Endothelial cell of umbilical vein (primary cell): ENCODE measurements around the gene DGCR2. TPM values are rescaled to one million over a fixed set of nuclear protein-coding genes. Genes with fewer than 3 reads are reported as not detected.

Experiments used
- BruUV-seq: library from RNA; stranded (reverse); fragments of 400-500 nt; replicated peaks from 2 replicates; lab custom pipeline; 2021; lab: Mats Ljungman, UMichigan
- CTCF ChIA-PET: fragments of 300-600, 350-600 bp; sonication (Branson Sonifier 250); formaldehyde crosslinking; loops from one replicate; lab custom pipeline; 2021; ENCODE audit warnings: antibody characterized with exemption, inconsistent platforms; lab: Charles Lee
- POLR2A ChIA-PET: fragments of 300-600, 350-600 bp; sonication (Branson Sonifier 250); formaldehyde crosslinking; loops from one replicate; lab custom pipeline; 2021; ENCODE audit warnings: antibody characterized with exemption, inconsistent platforms; lab: Charles Lee
- DNase-seq: peaks from one replicate; pipeline ENCODE4 v3.0.0-alpha.2; 2011; ENCODE audit warnings: low read depth, low spot score
- FAIRE-seq: peaks from 2 replicates; lab custom pipeline; 2011; peaks lifted over from hg19 to GRCh38; lab: Jason Lieb, UNC
- H2AFZ ChIP-seq: 2 replicates; pipeline ENCODE4 v1.6.0; 2012; ENCODE audit warnings: low read depth, low read length, control low read depth, inconsistent platforms
- H3K27ac ChIP-seq: 2 replicates; pipeline ENCODE4 v1.5.1; 2011; ENCODE audit warnings: low read depth, mild to moderate bottlenecking, control low read depth, low read length, moderate library complexity; ENCODE audit not compliant: insufficient read depth
- H3K27me3 ChIP-seq, 2 experiments: 2 replicates each; pipeline versions ENCODE4 v1.6.0 to v1.6.1; 2011; ENCODE audit warnings: low read length in 2 of 2, mixed read lengths in 1 of 2; ENCODE audit not compliant: control insufficient read depth in 2 of 2, insufficient read depth in 2 of 2
- H3K36me3 ChIP-seq, 2 experiments: 2 replicates in 1 of 2; 3 replicates in 1 of 2; pipeline ENCODE4 v1.5.1; 2011; ENCODE audit warnings: low read length in 2 of 2, mild to moderate bottlenecking in 1 of 2, moderate library complexity in 1 of 2; ENCODE audit not compliant: control insufficient read depth in 2 of 2, insufficient read depth in 2 of 2; ENCODE audit errors: extremely low read depth in 1 of 2
- H3K4me1 ChIP-seq: 3 replicates; pipeline ENCODE4 v1.5.1; 2011; ENCODE audit warnings: mild to moderate bottlenecking, low read length; ENCODE audit not compliant: control insufficient read depth, insufficient read depth; ENCODE audit errors: extremely low read depth
- H3K4me2 ChIP-seq: 2 replicates; pipeline ENCODE4 v1.6.1; 2011; ENCODE audit warnings: low read length, control low read depth, mixed read lengths; ENCODE audit not compliant: insufficient read depth
- H3K4me3 ChIP-seq, 3 experiments: fragments of 200-600 bp in 1 of 3; sonication (generic), shearing (Covaris generic) in 1 of 3; replicated peaks in 1 of 3; 2 replicates each; pipeline ENCODE4 v1.5.1; 2011 to 2016; ENCODE audit warnings: control low read depth in 3 of 3, low read length in 3 of 3, mild to moderate bottlenecking in 2 of 3, inconsistent platforms in 1 of 3, low read depth in 1 of 3, moderate library complexity in 1 of 3; ENCODE audit not compliant: insufficient read depth in 1 of 3
- H3K79me2 ChIP-seq: 2 replicates; pipeline ENCODE4 v1.6.0; 2012; ENCODE audit warnings: low read length, inconsistent platforms; ENCODE audit not compliant: control insufficient read depth, insufficient read depth
- H3K9ac ChIP-seq: replicated peaks from 2 replicates; pipeline ENCODE3; 2011; ENCODE audit warnings: low read length, control low read depth; ENCODE audit not compliant: insufficient read depth; ENCODE audit errors: extremely low read depth
- H3K9me1 ChIP-seq: replicated peaks from 3 replicates; pipeline ENCODE4 v1.6.0; 2011; ENCODE audit warnings: mild to moderate bottlenecking, low read length; ENCODE audit not compliant: control insufficient read depth, insufficient read depth; ENCODE audit errors: extremely low read depth
- H3K9me3 ChIP-seq: replicated peaks from 2 replicates; pipeline ENCODE4 v1.5.1; 2012; ENCODE audit warnings: low read length, inconsistent platforms; ENCODE audit not compliant: control insufficient read depth, insufficient read depth
- H4K20me1 ChIP-seq: replicated peaks from 2 replicates; pipeline ENCODE3; 2011; ENCODE audit warnings: mild to moderate bottlenecking, low read length; ENCODE audit not compliant: control insufficient read depth, insufficient read depth; ENCODE audit errors: extremely low read depth
- CTCF ChIP-seq, 2 donors: IDR thresholded peaks; 1 replicate in 1 of 2; 2 replicates in 1 of 2; pipeline ENCODE4 v1.5.1; 2011; ENCODE audit warnings: low read length in 2 of 2, mild to moderate bottlenecking in 2 of 2, moderate library complexity in 2 of 2, control low read depth in 1 of 2, inconsistent platforms in 1 of 2, low read depth in 1 of 2; ENCODE audit not compliant: insufficient read depth in 1 of 2; ENCODE audit errors: extremely low read depth in 1 of 2
- EZH2 ChIP-seq: IDR thresholded peaks from 2 replicates; pipeline ENCODE4 v1.6.1; 2012; ENCODE audit warnings: borderline replicate concordance, low read depth, mild to moderate bottlenecking, moderate library complexity, low read length, inconsistent platforms; ENCODE audit not compliant: severe bottlenecking
- GATA2 ChIP-seq: IDR thresholded peaks from 2 replicates; pipeline ENCODE4 v1.7.0; 2011; ENCODE audit warnings: low read depth, mild to moderate bottlenecking, moderate library complexity, mixed read lengths, low read length; ENCODE audit not compliant: insufficient read length, insufficient read depth
- MYC ChIP-seq: IDR thresholded peaks from one replicate; pipeline ENCODE4 v1.6.1; 2011; ENCODE audit warnings: mild to moderate bottlenecking, low read depth, low read length
- POLR2AphosphoS5 ChIP-seq: IDR thresholded peaks from 2 replicates; pipeline ENCODE4 v1.6.1; 2012; ENCODE audit warnings: low read depth, mild to moderate bottlenecking, control low read depth, low read length, moderate library complexity; ENCODE audit not compliant: insufficient read depth
- dilution Hi-C: fragments of 300-500 bp; cut with MboI; formaldehyde crosslinking; loops from one replicate; pipeline ENCODE4 v1.15.0; 2019; ENCODE audit warnings: low sequenced_read_pairs; ENCODE audit not compliant: extremely low pct_ligation_motif_present
- intact Hi-C: fragments of 100-400 bp; cut with micrococcal nuclease; formaldehyde crosslinking; loops from one replicate; pipeline ENCODE4 v1.10.0; 2022
- polyA plus RNA-seq, 4 experiments: library from polyadenylated mRNA; depleted of rRNA in 3 of 4; stranded (reverse) in 3 of 4; unstranded in 1 of 4; fragments of >200 nt; gene quantifications; 2 replicates each; pipeline versions ENCODE4 v1.2.1 to v1.2.3, GENCODE V29; 2011 to 2012; ENCODE audit warnings: missing spikeins in 1 of 4
- total RNA-seq: library from RNA; stranded (reverse); gene quantifications from 2 replicates; pipeline ENCODE4 v1.2.3, GENCODE V29; 2021

DGCR2 gene
- total and polyA plus RNA-seq, 2 donors (not counting 3 experiments of a cell fraction or from before 2014, with no cell fraction given), result 44.8 to 51.2 TPM

DNA sequence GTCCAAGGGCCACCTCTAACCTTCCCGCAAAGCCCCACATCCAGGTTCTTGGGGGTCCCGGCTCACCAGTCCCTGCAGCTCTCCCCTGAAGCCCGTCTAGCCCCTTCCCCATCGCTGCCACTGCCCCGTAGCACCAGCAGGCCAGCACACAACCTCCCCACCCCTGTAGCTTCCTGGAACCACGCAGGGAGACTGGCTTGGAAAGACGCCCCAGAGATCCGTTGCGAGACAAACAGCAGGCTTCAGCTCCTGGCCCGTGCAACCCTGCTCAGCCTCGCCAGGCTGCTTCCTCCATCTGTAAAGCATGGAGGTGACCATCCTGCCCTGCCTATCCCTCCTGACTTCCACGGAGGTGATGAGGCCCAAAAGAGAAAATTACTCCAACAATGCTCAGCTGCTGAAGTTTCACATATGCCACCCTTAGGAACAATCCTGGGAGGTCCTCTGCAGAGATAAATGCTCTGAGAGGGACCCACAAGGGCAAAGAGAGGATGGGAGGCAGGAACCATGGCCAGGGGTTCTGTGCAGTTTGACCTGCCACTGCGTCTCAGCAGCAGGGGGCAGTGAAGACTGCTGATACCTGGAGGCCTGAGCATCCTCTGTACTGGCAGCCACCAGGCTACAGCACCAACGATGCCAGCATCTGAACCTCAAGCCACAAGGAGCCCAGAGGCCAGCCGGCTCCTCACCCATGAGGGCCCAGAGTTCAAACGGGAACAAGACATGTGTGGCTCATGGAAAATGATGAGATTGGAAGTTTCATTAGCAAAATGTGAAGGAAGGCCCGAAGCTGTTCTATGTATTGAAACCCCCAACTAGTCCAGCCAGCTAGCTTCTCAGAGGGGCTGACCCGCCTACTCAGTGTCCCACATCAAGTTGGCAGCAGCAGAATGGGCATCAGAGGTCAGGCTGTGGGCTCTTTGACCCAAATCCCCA, 16.1 kb downstream of the DGCR2 start:
- H3K9me1 ChIP-seq, result no peaks in the 10 kb centered on the region
- intact Hi-C loops, result no loop called here
- no peak overlapping the region for H3K4me3 ChIP-seq
- peaks cover 3% of the 10 kb centered on the region for H4K20me1 ChIP-seq
- no peaks in the 10 kb centered on the region for H3K9me3 ChIP-seq
- CTCF ChIA-PET, result interaction anchor here (0.7 kb wide), 1 partner anchor 10 kb away, joined by 4 read pairs; no protein-coding TSS in a partner anchor
- peaks cover 58% of the 10 kb centered on the region for H3K79me2 ChIP-seq
- dilution Hi-C loops, result no loop called here
- POLR2A ChIA-PET, result no interaction called here
- no peaks in the 10 kb centered on the region for H3K36me3 ChIP-seq
- H2AFZ ChIP-seq, result no peak overlapping the region
- H3K4me2 ChIP-seq, result no peak overlapping the region
- no peaks in the 10 kb centered on the region for H3K4me1 ChIP-seq
- no peak overlapping the region for H3K9ac ChIP-seq
- DNase-seq (no peak), FAIRE-seq (no peak)
- BruUV-seq, result no TSS peak
- no peak overlapping the region for H3K27ac ChIP-seq
- no peak for TF ChIP-seq MYC
- TF ChIP-seq EZH2, result no peak
- peak in 1 of 2 donors; percentile 26 for TF ChIP-seq CTCF (IDR thresholded peaks at IDR 0.05; ENCODE audit: extremely low read depth in 1 of 2, insufficient read depth in 1 of 2, low read depth in 1 of 2, low read length in 2 of 2)
- TF ChIP-seq GATA2, result no peak
- no peak for TF ChIP-seq POLR2AphosphoS5
- no peaks in the 10 kb centered on the region for H3K27me3 ChIP-seq
